ENCODE data around the gene UGT1A9. TPM values are rescaled to one million over a fixed set of nuclear protein-coding genes. Genes with fewer than 3 reads are reported as not detected.
"Not testable (repeated sequence)": the region's sequence is repeated elsewhere in the genome, so short reads cannot be mapped to it uniquely, and the experiment has no call there.

The UGT1A9 gene
- total RNA-seq, 1 experiment from 2014 or later: not detected

DNA sequence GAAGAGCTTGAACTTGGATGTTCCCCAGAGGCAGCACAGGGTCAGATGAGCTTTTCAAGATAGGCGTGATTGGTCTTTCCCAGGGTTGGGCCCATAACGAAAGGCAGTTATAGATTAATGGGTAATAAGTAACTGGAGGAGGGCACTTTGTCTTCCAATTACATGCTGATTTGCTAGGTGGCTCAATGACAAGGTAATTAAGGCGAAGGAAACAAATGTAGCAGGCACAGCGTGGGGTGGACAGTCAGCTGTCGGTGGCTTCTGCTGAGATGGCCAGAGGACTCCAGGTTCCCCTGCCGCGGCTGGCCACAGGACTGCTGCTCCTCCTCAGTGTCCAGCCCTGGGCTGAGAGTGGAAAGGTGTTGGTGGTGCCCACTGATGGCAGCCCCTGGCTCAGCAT, 46.9 kb downstream of the UGT1A9 start, which contains the start of gene UGT1A4:
UGT1A4 (plus strand) TSS at position 185 of the 400 bp plus-strand sequence; CDS start at position 270, 85 bp downstream.
- Histone ChIP-seq H3K9me2 (ENCODE audit: insufficient read depth) (no peaks in the 10 kb centered on the region), H3K36me3 (ENCODE audit: low read depth) (peaks cover 87% of the 10 kb centered on the region), H3K4me1 (replicated peaks; ENCODE audit: insufficient read depth) (peaks cover 12% of the 10 kb centered on the region; the same call in 1 of the 2 replicates), H3K27ac (no peak within 1 kb of the TSS), H4K20me1 (ENCODE audit: insufficient read depth) (peaks cover 29% of the 10 kb centered on the region), H3K27me3 (ENCODE audit: insufficient read depth, low read depth) (no peaks in the 10 kb centered on the region), H3K4me3 (no peak within 1 kb of the TSS), H3K9me3 (ENCODE audit: insufficient read depth, low read depth) (no peaks in the 10 kb centered on the region), H3K79me2 (ENCODE audit: low read depth) (peaks cover 93% of the 10 kb centered on the region), H2AFZ (no peak within 1 kb of the TSS), H3F3A (ENCODE audit: insufficient read depth, low read depth) (peaks cover 88% of the 10 kb centered on the region), H3K4me2 (no peak within 1 kb of the TSS)
- POLR2A ChIA-PET (ENCODE audit: unreplicated experiment): interaction anchor here (0.5 kb wide), 1 partner anchor 305 kb away, joined by 3 read pairs; no protein-coding TSS in a partner anchor
- intact Hi-C loops (cut with micrococcal nuclease; ENCODE audit: unreplicated experiment): no loop called here
- no TSS peak for BruUV-seq (replicated peaks)
- CTCF ChIA-PET: no interaction called here
- no peak for TF ChIP-seq EZH2 (IDR thresholded peaks at IDR 0.05; ENCODE audit: low read depth)
- TF ChIP-seq, protein P1, sequence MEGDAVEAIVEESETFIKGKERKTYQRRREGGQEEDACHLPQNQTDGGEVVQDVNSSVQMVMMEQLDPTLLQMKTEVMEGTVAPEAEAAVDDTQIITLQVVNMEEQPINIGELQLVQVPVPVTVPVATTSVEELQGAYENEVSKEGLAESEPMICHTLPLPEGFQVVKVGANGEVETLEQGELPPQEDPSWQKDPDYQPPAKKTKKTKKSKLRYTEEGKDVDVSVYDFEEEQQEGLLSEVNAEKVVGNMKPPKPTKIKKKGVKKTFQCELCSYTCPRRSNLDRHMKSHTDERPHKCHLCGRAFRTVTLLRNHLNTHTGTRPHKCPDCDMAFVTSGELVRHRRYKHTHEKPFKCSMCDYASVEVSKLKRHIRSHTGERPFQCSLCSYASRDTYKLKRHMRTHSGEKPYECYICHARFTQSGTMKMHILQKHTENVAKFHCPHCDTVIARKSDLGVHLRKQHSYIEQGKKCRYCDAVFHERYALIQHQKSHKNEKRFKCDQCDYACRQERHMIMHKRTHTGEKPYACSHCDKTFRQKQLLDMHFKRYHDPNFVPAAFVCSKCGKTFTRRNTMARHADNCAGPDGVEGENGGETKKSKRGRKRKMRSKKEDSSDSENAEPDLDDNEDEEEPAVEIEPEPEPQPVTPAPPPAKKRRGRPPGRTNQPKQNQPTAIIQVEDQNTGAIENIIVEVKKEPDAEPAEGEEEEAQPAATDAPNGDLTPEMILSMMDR (conservative IDR thresholded peaks at IDR 0.05): no peak
- no peak for DNase-seq

DNA sequence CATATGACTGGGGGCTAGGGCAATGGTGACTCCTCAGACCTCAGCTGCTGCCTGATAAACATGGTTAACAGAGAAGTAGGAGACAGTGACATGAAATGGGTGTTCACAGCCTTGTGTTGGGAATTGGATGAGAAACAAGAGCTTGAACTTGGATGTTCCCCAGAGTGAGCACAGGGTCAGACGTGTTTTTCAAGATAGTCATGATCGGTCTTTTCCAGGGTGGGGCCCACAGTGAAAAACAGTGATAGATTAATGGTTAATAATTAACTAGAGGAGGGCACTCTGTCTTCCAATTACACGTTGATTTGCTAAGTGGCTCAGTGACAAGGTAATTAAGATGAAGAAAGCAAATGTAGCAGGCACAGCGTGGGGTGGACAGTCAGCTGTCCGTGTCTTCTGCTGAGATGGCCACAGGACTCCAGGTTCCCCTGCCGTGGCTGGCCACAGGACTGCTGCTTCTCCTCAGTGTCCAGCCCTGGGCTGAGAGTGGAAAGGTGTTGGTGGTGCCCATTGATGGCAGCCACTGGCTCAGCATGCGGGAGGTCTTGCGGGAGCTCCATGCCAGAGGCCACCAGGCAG, 57.1 kb downstream of the UGT1A9 start, which contains the start of gene UGT1A3:
UGT1A3 (plus strand) TSS at position 320 of the 579 bp plus-strand sequence; CDS start at position 405, 85 bp downstream.
- Histone ChIP-seq H3K79me2 (ENCODE audit: low read depth) (peaks cover 87% of the 10 kb centered on the region), H3K4me3 (no peak within 1 kb of the TSS), H3K27ac (no peak within 1 kb of the TSS), H4K20me1 (ENCODE audit: insufficient read depth) (peaks cover 50% of the 10 kb centered on the region), H3K9me3 (ENCODE audit: insufficient read depth, low read depth) (no peaks in the 10 kb centered on the region), H3K4me2 (no peak within 1 kb of the TSS), H2AFZ (no peak within 1 kb of the TSS), H3K27me3 (ENCODE audit: insufficient read depth, low read depth) (no peaks in the 10 kb centered on the region), H3K4me1 (replicated peaks; ENCODE audit: insufficient read depth) (no peaks in the 10 kb centered on the region), H3F3A (ENCODE audit: insufficient read depth, low read depth) (peaks cover 29% of the 10 kb centered on the region), H3K9me2 (ENCODE audit: insufficient read depth) (no peaks in the 10 kb centered on the region), H3K36me3 (ENCODE audit: low read depth) (peaks cover 72% of the 10 kb centered on the region)
- intact Hi-C loops (cut with micrococcal nuclease; ENCODE audit: unreplicated experiment): no loop called here
- peak in 1 of 2 experiments; percentile 22 for DNase-seq
- no TSS peak for BruUV-seq (replicated peaks)
- TF ChIP-seq, protein P1 (conservative IDR thresholded peaks at IDR 0.05): no peak
- TF ChIP-seq EZH2 (IDR thresholded peaks at IDR 0.05; ENCODE audit: low read depth): no peak
- ChIA-PET CTCF (no interaction called here), POLR2A (ENCODE audit: unreplicated experiment) (interaction anchor here (1.2 kb wide), 1 partner anchor 11 kb away, joined by 7 read pairs; no protein-coding TSS in a partner anchor)

DNA sequence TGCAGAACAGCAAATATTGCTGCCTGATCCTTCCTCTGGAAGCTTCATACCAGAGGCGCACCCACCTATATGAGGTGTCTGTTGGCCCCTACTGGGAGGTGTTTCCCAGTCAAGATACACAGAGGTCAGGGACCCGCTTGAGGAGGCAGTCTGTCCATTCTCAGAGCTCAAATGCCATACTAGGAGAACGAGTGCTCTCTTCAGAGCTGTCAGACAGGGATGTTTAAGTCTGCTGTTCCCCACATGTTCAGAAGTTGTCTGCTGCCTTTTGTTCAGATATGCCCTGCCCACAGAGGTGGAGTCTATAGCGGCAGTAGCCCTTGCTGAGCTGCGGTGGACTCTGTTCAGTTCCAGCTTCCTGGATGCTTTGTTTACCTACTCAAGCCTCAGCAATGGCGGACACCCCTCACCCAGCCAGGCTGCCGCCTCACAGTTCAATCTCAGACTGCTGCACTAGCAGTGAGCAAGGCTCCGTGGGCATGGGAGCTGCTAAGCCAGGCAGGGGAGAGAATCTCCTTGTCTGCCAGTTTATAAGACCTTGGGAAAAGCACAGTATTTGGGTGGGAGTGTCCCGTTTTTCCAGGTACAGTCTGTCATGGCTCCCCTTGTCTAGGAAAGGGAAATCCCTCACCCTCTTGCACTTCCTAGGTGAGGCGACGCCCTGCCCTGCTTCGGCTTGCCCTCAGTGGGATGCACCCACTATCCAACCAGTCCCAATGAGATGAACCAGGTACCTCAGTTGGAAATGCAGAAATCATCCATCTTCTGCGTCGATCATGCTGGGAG, 65.4 kb downstream of the UGT1A9 start:
- H3K4me1 ChIP-seq (replicated peaks; ENCODE audit: insufficient read depth); H3K9me3 ChIP-seq (ENCODE audit: insufficient read depth, low read depth); POLR2A ChIA-PET (ENCODE audit: unreplicated experiment); H3K9me2 ChIP-seq (ENCODE audit: insufficient read depth); H3K27ac ChIP-seq; H3K4me3 ChIP-seq; H2AFZ ChIP-seq; intact Hi-C loops (cut with micrococcal nuclease; ENCODE audit: unreplicated experiment); BruUV-seq (replicated peaks); H3K4me2 ChIP-seq; CTCF ChIA-PET; H3K27me3 ChIP-seq (ENCODE audit: insufficient read depth, low read depth): not testable (repeated sequence)
- Histone ChIP-seq H3K79me2 (ENCODE audit: low read depth) (peaks cover 98% of the 10 kb centered on the region), H4K20me1 (ENCODE audit: insufficient read depth) (peaks cover 81% of the 10 kb centered on the region), H3F3A (ENCODE audit: insufficient read depth, low read depth) (peaks cover 19% of the 10 kb centered on the region), H3K36me3 (ENCODE audit: low read depth) (peaks cover 72% of the 10 kb centered on the region)
- DNase-seq: peak in 1 of 2 experiments; percentile 12

Measured in PC-9 (cell line).